ENCODE data around the gene CELSR3. TPM values are rescaled to one million over a fixed set of nuclear protein-coding genes. Genes with fewer than 3 reads are reported as not detected.

Gene CELSR3
- total and polyA plus RNA-seq, 3 experiments from 2014 or later: 0.41 to 19.3 (median 19.3) TPM

DNA sequence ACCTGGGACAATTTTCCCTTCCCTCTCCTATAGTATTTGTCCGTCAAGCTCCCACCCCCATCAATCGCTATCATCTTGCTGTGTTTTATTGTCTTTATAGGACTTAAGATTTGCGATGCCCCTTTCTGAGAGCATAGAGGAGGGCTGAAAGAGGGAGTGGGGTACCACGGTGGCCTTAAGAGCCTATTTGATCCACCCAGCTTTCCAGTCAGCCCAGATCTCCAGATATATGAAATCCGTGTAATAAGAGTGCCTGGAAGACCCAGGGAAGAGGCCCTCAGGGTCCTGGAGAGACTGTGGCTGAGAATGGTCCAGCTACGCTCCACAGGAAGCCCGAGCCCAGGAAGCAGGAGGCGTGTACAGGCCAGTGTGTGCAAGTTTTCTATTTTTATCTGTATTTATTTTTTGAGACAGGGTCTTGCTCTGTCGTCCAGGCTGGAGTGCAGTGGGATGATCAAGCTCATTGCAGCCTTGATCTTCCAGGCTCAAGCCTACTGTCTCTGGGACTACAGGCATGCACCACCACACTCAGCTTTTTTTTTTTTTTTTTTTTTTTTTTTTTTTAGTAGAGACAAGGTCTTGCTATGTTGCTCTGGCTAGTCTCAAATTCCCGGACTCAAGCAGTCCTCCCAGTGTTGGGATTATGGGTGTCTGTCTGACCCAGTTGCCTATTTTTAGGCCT lies 24.0 kb upstream of the CELSR3 start:
- H3K9me3 ChIP-seq (ENCODE audit: low read length): no peaks in the 10 kb centered on the region
- no peak for DNase-seq
- CTCF ChIA-PET: interaction anchor here (0.6 to 1.6 kb wide), 10 partner anchors 12 to 474 kb away, joined by 3 to 15 read pairs (median 4); partner anchors contain the start of gene SLC26A6
- peaks cover 4 to 64% (median 5%) of the 10 kb centered on the region in 3 donors for H3K36me3 Mint-ChIP-seq
- peak overlapping the region; percentile 64 to 94 (median 79) for H3K27ac Mint-ChIP-seq
- peaks cover 19 to 32% (median 25%) of the 10 kb centered on the region in 3 donors for H3K4me1 Mint-ChIP-seq
- H3K4me3 Mint-ChIP-seq: peak overlapping the region; percentile 84 to 99 (median 93)
- POLR2A ChIA-PET: interaction anchor here (0.6 kb wide), 1 partner anchor 1590 kb away, joined by 5 read pairs; no protein-coding TSS in a partner anchor
- peak overlapping the region; percentile 77 for H3K4me3 ChIP-seq (ENCODE audit: low read length)
- no peaks in the 10 kb centered on the region for H3K9me3 Mint-ChIP-seq
- H3K27me3 ChIP-seq (ENCODE audit: insufficient read depth, low read length, poor library complexity, severe bottlenecking): no peaks in the 10 kb centered on the region
- H3K4me1 ChIP-seq (ENCODE audit: insufficient read depth, low read length): peaks cover 18% of the 10 kb centered on the region
- peaks cover 23% of the 10 kb centered on the region for H3K36me3 ChIP-seq (ENCODE audit: insufficient read depth, low read length)
- peak overlapping the region; percentile 76 for H3K27ac ChIP-seq (ENCODE audit: low read depth, low read length)
- H3K27me3 Mint-ChIP-seq: no peaks in the 10 kb centered on the region

DNA sequence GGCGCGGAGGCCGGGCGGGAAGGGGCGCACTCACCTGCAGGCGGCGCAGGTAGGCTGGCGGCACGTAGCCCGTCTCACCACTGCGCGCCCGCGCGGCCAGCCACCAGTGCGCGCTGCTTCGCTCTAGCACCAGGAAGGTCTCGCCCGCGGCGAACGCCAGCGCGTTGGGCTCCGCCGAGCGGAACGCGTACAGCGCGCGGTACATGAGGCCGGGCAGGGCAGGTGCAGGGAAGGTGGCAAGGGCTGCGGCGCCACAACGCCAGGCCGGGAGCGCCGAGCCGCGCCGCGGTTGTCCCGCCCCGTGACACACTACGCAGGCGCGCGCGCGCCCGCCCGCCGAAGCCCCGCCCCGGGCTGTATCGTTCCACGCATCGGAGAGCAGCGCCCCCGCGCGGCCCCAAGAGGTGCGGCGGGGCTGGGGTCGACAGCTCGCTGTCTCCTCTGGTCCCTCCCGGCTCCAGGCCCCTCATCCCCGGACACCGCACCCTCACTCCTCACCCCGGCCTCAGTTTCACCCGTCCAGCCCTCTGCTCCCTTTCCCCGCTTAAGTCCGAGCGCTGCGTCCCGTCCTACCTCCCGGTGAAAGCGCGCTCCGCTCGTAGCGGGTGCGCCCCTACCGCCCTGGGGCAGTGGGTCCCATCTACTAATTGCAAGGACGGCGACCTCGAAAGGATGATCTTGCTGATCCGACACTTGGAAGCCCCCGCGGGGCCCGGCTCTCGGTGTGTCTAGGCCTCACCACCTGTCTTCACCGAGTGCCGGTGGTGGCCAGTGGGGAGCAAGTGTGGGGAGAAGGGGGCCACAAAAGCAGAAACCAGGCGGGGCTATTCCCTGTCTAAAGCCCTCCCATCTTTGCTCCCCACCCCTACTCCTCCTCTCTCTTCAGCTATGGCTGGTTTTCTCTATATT lies 23.2 kb upstream of the CELSR3 start, which contains the start of gene NCKIPSD:
Gene NCKIPSD (minus strand): TSS at position 313 of the 909 bp plus-strand sequence. CDS start 108 bp downstream, at position 205.
- Mint-ChIP-seq H3K4me1 (peaks cover 19 to 32% (median 25%) of the 10 kb centered on the region in 3 donors), H3K27me3 (no peaks in the 10 kb centered on the region), H3K27ac (peak within 1 kb of the TSS; percentile 69 to 94 (median 92)), H3K36me3 (peaks cover 2 to 65% (median 4%) of the 10 kb centered on the region in 3 donors), H3K9me3 (no peaks in the 10 kb centered on the region), H3K4me3 (peak within 1 kb of the TSS; percentile 84 to 99 (median 93))
- Histone ChIP-seq H3K4me3 (ENCODE audit: low read length) (peak within 1 kb of the TSS; percentile 77), H3K27me3 (ENCODE audit: insufficient read depth, low read length, poor library complexity, severe bottlenecking) (no peaks in the 10 kb centered on the region), H3K4me1 (ENCODE audit: insufficient read depth, low read length) (peaks cover 18% of the 10 kb centered on the region), H3K9me3 (ENCODE audit: low read length) (no peaks in the 10 kb centered on the region), H3K36me3 (ENCODE audit: insufficient read depth, low read length) (peaks cover 21% of the 10 kb centered on the region), H3K27ac (ENCODE audit: low read depth, low read length) (peak within 1 kb of the TSS; percentile 76)
- ChIA-PET POLR2A (interaction anchor here (0.7 to 0.8 kb wide), 3 partner anchors 50 to 267 kb away, joined by 3 to 4 read pairs (median 3); partner anchors contain the start of gene SLC26A6), CTCF (interaction anchor here (0.6 to 1.6 kb wide), 12 partner anchors 10 to 286 kb away, joined by 3 to 15 read pairs (median 3); partner anchors contain the start of gene SLC26A6)
- peak; percentile 86 to 92 (median 90) for DNase-seq

DNA sequence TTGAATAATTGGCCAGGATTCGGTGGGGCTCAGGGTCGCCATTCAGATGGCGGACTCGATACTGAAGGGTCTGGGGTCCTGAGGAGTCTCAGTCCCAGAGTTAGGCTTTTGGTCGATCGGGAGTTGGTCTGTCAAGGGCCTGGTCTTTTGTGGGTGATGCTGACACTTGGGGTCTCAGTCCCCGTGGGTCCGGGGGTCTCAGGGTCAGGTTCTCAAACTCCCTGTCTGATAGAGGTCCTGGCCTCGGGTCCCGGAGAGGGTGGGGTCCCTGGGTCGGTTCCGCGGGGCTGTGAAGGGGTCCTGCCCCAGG lies 22.6 kb upstream of the CELSR3 start:
- no peak for DNase-seq
- CTCF ChIA-PET: interaction anchor here (1.0 to 1.6 kb wide), 6 partner anchors 11 to 55 kb away, joined by 3 to 15 read pairs (median 6); partner anchors contain the start of gene CELSR3
- peak overlapping the region; percentile 84 to 99 (median 93) for H3K4me3 Mint-ChIP-seq
- peaks cover 18% of the 10 kb centered on the region for H3K4me1 ChIP-seq (ENCODE audit: insufficient read depth, low read length)
- no peaks in the 10 kb centered on the region for H3K27me3 Mint-ChIP-seq
- H3K27me3 ChIP-seq (ENCODE audit: insufficient read depth, low read length, poor library complexity, severe bottlenecking): no peaks in the 10 kb centered on the region
- H3K4me1 Mint-ChIP-seq: peaks cover 19 to 32% (median 25%) of the 10 kb centered on the region in 3 donors
- H3K27ac Mint-ChIP-seq: peak overlapping the region in 6 of 8 donors; percentile 14 to 93 (median 71)
- H3K36me3 Mint-ChIP-seq: peaks cover 5 to 67% (median 7%) of the 10 kb centered on the region in 3 donors
- H3K4me3 ChIP-seq (ENCODE audit: low read length): peak overlapping the region; percentile 77
- peak overlapping the region; percentile 76 for H3K27ac ChIP-seq (ENCODE audit: low read depth, low read length)
- POLR2A ChIA-PET: interaction anchor here (0.8 kb wide), 1 partner anchor 78 kb away, joined by 3 read pairs; no protein-coding TSS in a partner anchor
- H3K9me3 ChIP-seq (ENCODE audit: low read length): no peaks in the 10 kb centered on the region
- H3K36me3 ChIP-seq (ENCODE audit: insufficient read depth, low read length): peaks cover 23% of the 10 kb centered on the region
- no peaks in the 10 kb centered on the region for H3K9me3 Mint-ChIP-seq

DNA sequence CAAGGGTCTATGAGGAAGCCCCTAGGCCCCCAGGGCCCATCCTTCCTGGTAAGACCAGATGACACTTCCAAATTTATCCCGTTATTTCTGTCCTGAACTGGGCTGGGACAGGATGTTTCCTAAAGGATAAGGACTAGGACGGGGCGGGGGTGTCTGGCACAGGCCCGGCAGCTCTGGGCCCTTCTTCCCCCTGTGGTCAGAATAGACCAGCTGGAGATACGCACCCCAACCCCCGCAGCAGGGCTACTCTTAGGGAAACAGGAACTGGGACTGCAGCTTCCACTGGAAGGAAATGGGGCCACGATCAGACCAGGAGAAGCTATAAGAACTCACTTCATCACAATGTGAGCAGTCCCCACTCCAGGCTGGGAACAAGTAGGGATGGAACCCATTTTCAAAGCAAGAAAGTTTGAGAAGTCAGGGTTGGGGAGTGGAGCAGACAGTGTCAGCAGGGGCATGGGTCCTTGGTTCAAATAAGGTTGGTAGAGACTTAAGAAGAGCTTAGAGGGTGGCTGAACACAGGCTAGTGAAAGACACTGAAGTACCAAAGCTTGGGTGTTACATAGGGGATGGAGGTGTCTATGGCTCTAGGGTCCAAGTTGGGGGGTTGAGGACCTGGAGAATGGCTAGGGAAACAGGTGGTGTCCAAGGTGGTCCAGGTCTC lies 21.9 kb upstream of the CELSR3 start:
- Histone ChIP-seq H3K4me1 (ENCODE audit: insufficient read depth, low read length) (peaks cover 18% of the 10 kb centered on the region), H3K36me3 (ENCODE audit: insufficient read depth, low read length) (peaks cover 21% of the 10 kb centered on the region), H3K4me3 (ENCODE audit: low read length) (peak overlapping the region; percentile 13), H3K27ac (ENCODE audit: low read depth, low read length) (peak overlapping the region; percentile 6), H3K27me3 (ENCODE audit: insufficient read depth, low read length, poor library complexity, severe bottlenecking) (no peaks in the 10 kb centered on the region), H3K9me3 (ENCODE audit: low read length) (no peaks in the 10 kb centered on the region)
- CTCF ChIA-PET: interaction anchor here (1.0 to 1.5 kb wide), 3 partner anchors 21 to 127 kb away, joined by 3 to 6 read pairs (median 3); partner anchors contain the start of gene CELSR3
- Mint-ChIP-seq H3K27ac (peak overlapping the region; percentile 13 to 93 (median 83)), H3K9me3 (no peaks in the 10 kb centered on the region), H3K4me3 (peak overlapping the region; percentile 84 to 99 (median 93)), H3K36me3 (peaks cover 5 to 66% (median 7%) of the 10 kb centered on the region in 3 donors), H3K4me1 (peaks cover 19 to 35% (median 25%) of the 10 kb centered on the region in 3 donors), H3K27me3 (no peaks in the 10 kb centered on the region)
- DNase-seq: no peak
- POLR2A ChIA-PET: interaction anchor here (0.5 kb wide), 1 partner anchor 162 kb away, joined by 3 read pairs; no protein-coding TSS in a partner anchor

DNA sequence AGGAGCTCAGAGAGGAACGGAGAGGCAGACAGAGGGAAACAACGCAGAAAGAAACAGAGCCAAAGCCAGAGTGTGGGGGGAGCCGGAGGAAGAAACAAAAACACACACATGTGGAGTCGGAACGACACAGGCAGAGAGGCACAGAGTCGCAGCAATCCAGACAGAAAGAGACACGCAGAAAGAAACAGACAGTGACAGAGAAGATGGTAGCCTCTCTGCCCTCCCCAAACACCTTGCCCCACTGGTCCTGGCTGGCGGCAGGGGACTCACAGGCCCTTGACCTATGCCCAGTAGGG lies 21.3 kb upstream of the CELSR3 start:
- H3K9me3 ChIP-seq (ENCODE audit: low read length): no peaks in the 10 kb centered on the region
- Mint-ChIP-seq H3K27me3 (no peaks in the 10 kb centered on the region), H3K9me3 (no peaks in the 10 kb centered on the region), H3K4me1 (peaks cover 19 to 37% (median 25%) of the 10 kb centered on the region in 3 donors), H3K36me3 (peaks cover 5 to 65% (median 7%) of the 10 kb centered on the region in 3 donors), H3K4me3 (peak overlapping the region; percentile 38 to 99 (median 68)), H3K27ac (peak overlapping the region in 2 of 8 donors; percentile 37 to 64)
- H3K27me3 ChIP-seq (ENCODE audit: insufficient read depth, low read length, poor library complexity, severe bottlenecking): no peaks in the 10 kb centered on the region
- no peak for DNase-seq
- POLR2A ChIA-PET: interaction anchor here (0.5 kb wide), 1 partner anchor 162 kb away, joined by 3 read pairs; no protein-coding TSS in a partner anchor
- no peak overlapping the region for H3K4me3 ChIP-seq (ENCODE audit: low read length)
- CTCF ChIA-PET: interaction anchor here (1.0 to 1.5 kb wide), 2 partner anchors 56 to 126 kb away, joined by 3 to 6 read pairs; no protein-coding TSS in a partner anchor
- H3K4me1 ChIP-seq (ENCODE audit: insufficient read depth, low read length): peaks cover 18% of the 10 kb centered on the region
- H3K27ac ChIP-seq (ENCODE audit: low read depth, low read length): no peak overlapping the region
- peaks cover 16% of the 10 kb centered on the region for H3K36me3 ChIP-seq (ENCODE audit: insufficient read depth, low read length)

DNA sequence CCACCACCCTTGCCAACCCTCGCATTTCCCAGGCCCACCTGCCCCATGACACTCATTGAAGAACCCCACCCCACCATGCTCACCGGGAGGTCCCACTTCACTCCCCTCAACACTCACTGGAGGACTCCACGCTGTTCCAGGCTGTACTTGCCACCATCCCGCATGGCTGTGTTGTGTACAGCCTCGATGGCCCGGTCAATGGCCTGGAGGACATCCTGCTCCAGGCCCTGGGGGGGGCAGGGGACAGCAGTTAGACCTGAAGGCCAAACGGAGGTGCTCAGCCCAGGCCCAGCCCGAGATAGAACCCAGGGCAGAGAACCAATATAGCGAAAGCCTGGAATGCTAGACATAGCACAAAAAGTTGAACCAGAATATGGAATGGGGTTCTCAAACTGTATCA lies 20.1 kb upstream of the CELSR3 start:
- no peak overlapping the region for H3K4me3 ChIP-seq (ENCODE audit: low read length)
- no peak for DNase-seq
- peak overlapping the region in 2 of 8 donors; percentile 47 to 54 for H3K27ac Mint-ChIP-seq
- no peaks in the 10 kb centered on the region for H3K9me3 Mint-ChIP-seq
- peaks cover 19 to 37% (median 25%) of the 10 kb centered on the region in 3 donors for H3K4me1 Mint-ChIP-seq
- H3K36me3 Mint-ChIP-seq: peaks cover 7 to 64% (median 8%) of the 10 kb centered on the region in 3 donors
- ChIA-PET POLR2A (no interaction called here), CTCF (interaction anchor here (0.8 kb wide), 1 partner anchor 37 kb away, joined by 3 read pairs; no protein-coding TSS in a partner anchor)
- peaks cover 18% of the 10 kb centered on the region for H3K4me1 ChIP-seq (ENCODE audit: insufficient read depth, low read length)
- H3K27me3 ChIP-seq (ENCODE audit: insufficient read depth, low read length, poor library complexity, severe bottlenecking): no peaks in the 10 kb centered on the region
- H3K4me3 Mint-ChIP-seq: peak overlapping the region in 4 of 7 donors; percentile 8 to 70 (median 44)
- H3K27ac ChIP-seq (ENCODE audit: low read depth, low read length): no peak overlapping the region
- H3K9me3 ChIP-seq (ENCODE audit: low read length): no peaks in the 10 kb centered on the region
- H3K36me3 ChIP-seq (ENCODE audit: insufficient read depth, low read length): peaks cover 8% of the 10 kb centered on the region
- H3K27me3 Mint-ChIP-seq: no peaks in the 10 kb centered on the region

DNA sequence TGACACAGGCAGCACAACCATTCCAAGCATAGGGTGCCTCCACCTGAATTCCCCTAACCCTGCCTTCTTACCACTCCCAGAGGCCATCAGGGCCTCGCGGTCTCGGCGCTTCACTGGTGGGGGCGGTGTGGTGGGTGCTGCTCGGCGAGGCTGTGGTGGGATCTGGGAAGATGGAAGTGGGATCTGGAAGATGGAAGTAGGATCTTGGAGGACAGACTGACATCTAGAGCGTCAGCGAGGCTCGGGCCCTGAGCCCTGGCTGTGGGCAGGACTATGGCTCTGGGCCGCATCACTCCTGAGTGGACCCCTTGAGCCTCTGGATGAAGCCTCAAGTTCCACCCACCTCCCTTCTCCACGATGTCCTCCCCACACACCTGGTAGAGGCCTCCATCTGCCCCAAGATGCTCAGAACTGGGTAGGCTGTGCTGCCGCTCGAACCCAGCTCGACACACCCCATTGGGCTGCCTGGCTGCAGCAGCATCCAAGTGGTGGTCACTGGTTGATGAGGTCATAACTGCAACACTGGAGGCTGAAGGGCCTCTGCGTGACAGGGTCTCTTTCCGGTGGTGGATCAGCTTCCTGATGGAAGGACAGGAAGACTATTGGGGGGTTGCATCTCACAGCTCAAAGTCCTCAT lies 19.4 kb upstream of the CELSR3 start:
- DNase-seq: peak in 1 of 5 donors; percentile 36
- Histone ChIP-seq H3K27me3 (ENCODE audit: insufficient read depth, low read length, poor library complexity, severe bottlenecking) (no peaks in the 10 kb centered on the region), H3K27ac (ENCODE audit: low read depth, low read length) (no peak overlapping the region), H3K9me3 (ENCODE audit: low read length) (no peaks in the 10 kb centered on the region), H3K36me3 (ENCODE audit: insufficient read depth, low read length) (peaks cover 5% of the 10 kb centered on the region), H3K4me1 (ENCODE audit: insufficient read depth, low read length) (peaks cover 18% of the 10 kb centered on the region), H3K4me3 (ENCODE audit: low read length) (no peak overlapping the region)
- CTCF ChIA-PET: no interaction called here
- peaks cover 19 to 37% (median 25%) of the 10 kb centered on the region in 3 donors for H3K4me1 Mint-ChIP-seq
- peaks cover 7 to 60% (median 10%) of the 10 kb centered on the region in 3 donors for H3K36me3 Mint-ChIP-seq
- peak overlapping the region in 1 of 8 donors; percentile 27 for H3K27ac Mint-ChIP-seq
- no peaks in the 10 kb centered on the region for H3K27me3 Mint-ChIP-seq
- POLR2A ChIA-PET: no interaction called here
- no peaks in the 10 kb centered on the region for H3K9me3 Mint-ChIP-seq
- peak overlapping the region in 1 of 7 donors; percentile 62 for H3K4me3 Mint-ChIP-seq
